ENCODE measurements around the gene TTLL13. TPM values are rescaled to one million over a fixed set of nuclear protein-coding genes. Genes with fewer than 3 reads are reported as not detected.
"Not testable (repeated sequence)": the region's sequence is repeated elsewhere in the genome, so short reads cannot be mapped to it uniquely, and the experiment has no call there.

The TTLL13 gene
- total RNA-seq, 3 donors from 2014 or later (not counting 1 experiment from before 2014, with no cell fraction given), result 0.18 to 2.2 (median 1.2) TPM

- H3K9me3 Mint-ChIP-seq; H3K36me3 Mint-ChIP-seq; H3K27me3 ChIP-seq (ENCODE audit: control insufficient read depth, insufficient read depth, low read length); H3K9me3 ChIP-seq (ENCODE audit: control insufficient read depth, insufficient read depth, low read length); intact Hi-C loops (cut with micrococcal nuclease); H3K27ac ChIP-seq (ENCODE audit: low read length); H3K36me3 ChIP-seq (ENCODE audit: control insufficient read depth, insufficient read depth, low read length); H3K4me1 Mint-ChIP-seq; H3K27me3 Mint-ChIP-seq (ENCODE audit: low read depth in 2 of 2); H3K4me3 ChIP-seq (ENCODE audit: low read length); H3K4me1 ChIP-seq (ENCODE audit: control insufficient read depth, insufficient read depth, low read length); H3K27ac Mint-ChIP-seq; H3K4me3 Mint-ChIP-seq: not testable (repeated sequence)
- TF ChIP-seq CTCF (IDR thresholded peaks at IDR 0.05), result peak; percentile 72
- ATAC-seq (peak in 2 of 3 donors; percentile 53 to 57), DNase-seq (peak; percentile 60 to 81)
- WGBS (ENCODE audit: insufficient coverage), result 49% methylated on average over 13 of the region's 13 CpGs
Observed at GRCh38 chr15:90293040-90293810, 43.9 kb downstream of the TTLL13 start.

- Mint-ChIP-seq H3K36me3 (no peaks in the 10 kb centered on the region), H3K27ac (no peak overlapping the region), H3K4me1 (peaks cover 6 to 7% of the 10 kb centered on the region in 2 donors), H3K9me3 (no peaks in the 10 kb centered on the region), H3K4me3 (no peak overlapping the region), H3K27me3 (ENCODE audit: low read depth in 2 of 2) (peaks cover 0 to 6% of the 10 kb centered on the region in 2 donors)
- H3K27ac ChIP-seq (ENCODE audit: low read length), result no peak overlapping the region
- H3K27me3 ChIP-seq (ENCODE audit: control insufficient read depth, insufficient read depth, low read length), result no peaks in the 10 kb centered on the region
- H3K4me3 ChIP-seq (ENCODE audit: low read length), result no peak overlapping the region
- ATAC-seq (no peak), DNase-seq (no peak)
- no peaks in the 10 kb centered on the region for H3K36me3 ChIP-seq (ENCODE audit: control insufficient read depth, insufficient read depth, low read length)
- H3K9me3 ChIP-seq (ENCODE audit: control insufficient read depth, insufficient read depth, low read length), result no peaks in the 10 kb centered on the region
- TF ChIP-seq CTCF (IDR thresholded peaks at IDR 0.05), result no peak
- H3K4me1 ChIP-seq (ENCODE audit: control insufficient read depth, insufficient read depth, low read length), result peaks cover 4% of the 10 kb centered on the region
- WGBS (ENCODE audit: insufficient coverage), result 93% methylated on average over 6 of the region's 6 CpGs
- intact Hi-C loops (cut with micrococcal nuclease), result no loop called here
Observed at GRCh38 chr15:90294159-90294558, 44.8 kb downstream of the TTLL13 start.

- 90% methylated on average over 16 of the region's 16 CpGs for WGBS (ENCODE audit: insufficient coverage)
- Mint-ChIP-seq H3K27me3 (ENCODE audit: low read depth in 2 of 2) (peaks cover 0 to 6% of the 10 kb centered on the region in 2 donors), H3K4me3 (no peak overlapping the region), H3K36me3 (no peaks in the 10 kb centered on the region), H3K9me3 (no peaks in the 10 kb centered on the region), H3K27ac (no peak overlapping the region), H3K4me1 (peaks cover 6 to 7% of the 10 kb centered on the region in 2 donors)
- intact Hi-C loops (cut with micrococcal nuclease), result no loop called here
- H3K27ac ChIP-seq (ENCODE audit: low read length), result no peak overlapping the region
- TF ChIP-seq CTCF (IDR thresholded peaks at IDR 0.05), result no peak
- DNase-seq (no peak), ATAC-seq (no peak)
- H3K4me3 ChIP-seq (ENCODE audit: low read length), result no peak overlapping the region
- H3K4me1 ChIP-seq (ENCODE audit: control insufficient read depth, insufficient read depth, low read length), result peaks cover 4% of the 10 kb centered on the region
- H3K36me3 ChIP-seq (ENCODE audit: control insufficient read depth, insufficient read depth, low read length), result no peaks in the 10 kb centered on the region
- H3K27me3 ChIP-seq (ENCODE audit: control insufficient read depth, insufficient read depth, low read length), result no peaks in the 10 kb centered on the region
- H3K9me3 ChIP-seq (ENCODE audit: control insufficient read depth, insufficient read depth, low read length), result no peaks in the 10 kb centered on the region
Observed at GRCh38 chr15:90294601-90295269, 45.4 kb downstream of the TTLL13 start.
